Stimulated activated CD8-positive, alpha-beta memory T cell treated with anti-CD3 and anti-CD28 coated beads, Interleukin-4, amount 100 ng/mL, for 4 hours (primary cell): ENCODE data around the gene COL1A1.
A peak's percentile ranks its signal among the peaks of the same experiment; 100 is the strongest.

ENCODE experiments used
- DNase-seq, 2 donors: peaks; one replicate each; pipeline ENCODE4 v3.0.0-alpha.2; 2020; ENCODE audit warnings: low read depth in 2 of 2, low spot score in 1 of 2

Gene COL1A1

DNA sequence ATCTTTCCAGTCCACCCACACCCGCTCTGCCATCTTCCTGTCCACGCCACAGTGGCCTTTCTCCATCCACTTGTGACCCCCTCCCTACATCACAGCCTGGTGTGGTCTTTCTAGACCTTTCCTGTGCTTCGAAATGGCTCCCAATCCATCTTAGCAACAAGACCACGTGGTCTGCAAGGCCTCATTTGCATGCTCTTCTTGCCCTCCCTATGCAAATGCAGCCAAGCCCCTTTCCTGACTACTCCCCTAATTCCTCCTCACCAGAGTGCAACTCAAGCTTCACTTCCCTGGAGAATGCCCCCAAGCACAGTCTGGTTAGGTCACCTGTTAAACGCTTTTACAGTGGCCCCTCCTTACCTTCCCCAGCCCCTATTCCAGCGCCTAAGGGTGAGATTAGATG is 57.1 kb downstream of the COL1A1 start:
- no peak for DNase-seq

DNA sequence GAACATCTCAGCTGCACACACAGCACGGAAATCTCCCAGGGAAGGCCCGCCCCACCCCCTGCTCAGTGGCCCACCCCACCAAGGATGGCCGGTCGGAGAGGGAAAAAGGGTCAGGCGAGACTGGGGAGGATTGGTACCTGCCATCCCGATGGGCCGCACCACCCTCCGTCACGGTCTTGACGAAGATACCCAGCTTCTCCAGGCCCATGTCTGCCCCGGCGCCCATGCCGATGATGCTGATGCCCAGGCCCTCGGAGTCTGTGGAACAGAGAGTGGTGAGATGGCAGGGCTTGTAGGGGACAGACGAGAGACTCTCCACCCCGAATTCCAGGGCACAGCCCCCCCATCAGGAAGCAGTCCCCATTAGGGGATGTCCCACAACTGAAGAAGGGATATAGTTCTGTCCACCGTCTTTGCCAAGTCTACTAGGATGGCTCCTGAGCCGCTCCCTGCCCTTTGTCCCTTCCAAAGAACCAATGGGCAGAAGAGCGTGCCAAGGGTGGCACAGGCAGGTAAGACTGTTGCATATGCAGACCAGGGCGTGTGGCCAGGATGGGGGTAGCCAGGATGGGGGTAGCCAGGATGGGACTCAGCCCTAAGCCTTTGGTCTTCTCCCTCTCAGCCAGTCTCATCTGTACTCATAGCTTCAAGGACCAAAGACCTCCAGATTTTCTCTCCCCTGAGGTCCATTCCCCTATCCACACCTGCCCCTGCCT is 57.8 kb downstream of the COL1A1 start:
- DNase-seq = no peak

DNA sequence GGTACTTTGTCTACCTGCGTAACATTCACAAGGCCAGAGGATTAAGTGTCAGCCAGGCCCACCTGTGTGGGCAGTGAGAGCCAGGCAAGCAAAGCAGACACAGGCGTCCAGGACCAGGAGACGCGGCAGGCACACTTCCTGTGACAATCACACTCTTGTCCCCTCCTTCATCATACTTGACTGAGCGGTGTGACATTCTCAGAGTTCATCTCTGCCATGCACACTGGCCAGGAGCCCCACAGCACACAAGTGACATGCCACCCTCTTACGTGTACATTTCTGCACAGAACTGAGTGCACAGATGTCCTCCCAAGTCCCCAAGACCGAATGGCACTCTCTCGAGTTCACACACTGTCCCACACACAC is 59.7 kb downstream of the COL1A1 start:
- DNase-seq = no peak

DNA sequence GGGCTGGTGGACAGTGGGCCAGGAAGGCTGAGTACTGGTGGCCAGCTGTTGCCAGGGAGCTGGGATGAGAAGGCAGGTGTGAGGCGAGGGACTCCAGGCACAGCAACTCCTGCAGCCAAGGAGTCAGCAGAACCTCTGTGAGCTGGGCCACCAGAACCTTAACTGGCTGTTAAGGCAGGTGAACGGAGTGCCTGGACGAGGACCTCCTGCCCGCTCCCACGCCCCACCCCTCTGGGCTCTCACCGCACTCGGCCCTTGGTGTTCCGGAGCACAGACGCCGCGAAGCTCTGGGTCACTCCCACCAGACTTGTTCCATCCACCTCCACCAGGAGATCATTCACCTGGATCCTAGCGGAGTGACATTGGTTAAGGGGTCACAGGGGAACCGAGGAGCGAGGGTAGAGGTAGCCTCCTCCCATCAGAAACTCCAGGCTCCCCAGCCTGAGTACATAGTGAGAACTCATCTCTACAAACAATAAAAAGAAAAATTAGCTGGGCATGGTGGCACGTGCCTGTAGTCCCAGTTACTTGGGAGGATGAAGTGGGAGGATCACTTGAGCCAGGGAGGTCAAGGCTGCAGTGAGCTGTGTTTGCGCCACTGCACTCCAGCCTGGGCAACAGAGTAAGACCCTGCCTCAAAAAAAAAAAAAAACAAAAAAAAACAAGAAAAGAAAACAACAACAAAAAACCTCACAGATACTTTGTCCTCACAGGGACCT is 60.2 kb downstream of the COL1A1 start:
- no peak for DNase-seq

DNA sequence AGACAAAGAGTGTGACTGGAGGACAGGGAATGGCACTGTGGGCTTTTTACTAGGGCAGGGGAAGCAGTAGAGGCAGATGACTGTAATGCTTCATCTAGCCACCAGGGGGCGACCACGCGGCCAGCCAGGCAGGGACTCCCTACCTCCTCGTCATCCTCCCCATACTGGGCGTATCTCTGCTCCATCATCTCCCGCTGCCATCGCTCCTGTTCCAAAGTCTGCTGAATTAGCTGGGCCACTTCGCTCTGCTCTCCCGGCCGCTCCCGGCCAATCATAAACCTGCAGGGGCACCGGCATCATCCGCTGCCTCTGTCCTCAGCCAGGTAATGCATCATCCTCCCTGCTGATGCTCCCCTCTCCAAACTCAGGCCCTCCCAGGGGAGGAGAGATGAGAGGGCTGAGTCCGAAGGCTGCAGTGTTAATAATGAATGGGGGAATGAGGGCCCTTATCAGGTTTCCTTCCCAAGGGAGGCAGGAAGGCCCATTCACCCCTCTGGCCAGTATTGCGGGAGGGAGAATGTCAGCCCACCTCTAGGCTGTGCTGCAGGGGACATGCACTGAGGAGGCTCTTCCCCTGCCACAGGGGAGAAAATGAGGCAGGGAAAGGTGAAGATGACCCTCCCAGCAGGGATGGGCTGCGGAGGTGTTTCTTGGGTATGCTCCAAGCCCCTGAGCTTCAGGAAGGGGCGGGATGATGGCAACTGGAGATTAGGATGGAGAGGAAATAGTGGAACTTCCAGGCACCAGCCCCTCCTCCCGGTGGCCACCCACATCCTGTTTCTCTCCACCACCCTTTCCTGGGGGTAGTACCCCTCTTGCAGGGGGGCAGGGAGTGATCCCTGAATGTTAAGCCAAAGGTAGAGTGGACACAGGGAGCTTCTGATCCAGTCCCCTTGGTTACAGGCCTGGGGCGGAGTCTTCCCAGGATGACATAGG is 61.2 kb downstream of the COL1A1 start:
- peak; percentile 67 to 69 for DNase-seq

DNA sequence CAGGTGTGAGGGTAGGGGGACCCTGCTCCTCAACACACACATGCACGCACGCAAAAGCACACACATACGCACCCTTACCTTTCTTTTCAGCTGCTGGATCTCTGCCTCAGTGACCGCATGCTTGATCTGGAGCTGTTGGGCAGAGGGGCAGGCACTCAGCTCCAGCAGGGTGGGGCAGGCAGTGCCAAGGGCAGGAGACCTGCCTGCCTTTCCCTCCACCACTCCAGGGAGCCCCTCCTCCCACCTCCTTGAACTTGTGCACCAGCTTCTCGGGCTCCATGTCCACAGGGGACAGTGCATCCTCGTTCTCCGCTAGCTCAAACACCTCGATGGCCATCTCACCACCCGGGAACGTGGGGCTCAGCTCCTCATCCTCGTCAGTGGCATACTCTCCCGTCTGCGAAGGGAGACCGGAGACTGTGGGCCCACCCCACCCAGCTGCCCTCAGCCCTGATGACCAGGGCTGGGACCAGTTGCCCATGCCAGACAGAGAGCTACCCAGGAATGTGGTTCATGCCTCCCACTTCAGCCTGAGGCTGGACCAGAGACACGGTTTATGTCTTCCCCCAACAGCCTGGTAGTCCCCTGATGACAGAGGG is 62.1 kb downstream of the COL1A1 start:
- DNase-seq = no peak

DNA sequence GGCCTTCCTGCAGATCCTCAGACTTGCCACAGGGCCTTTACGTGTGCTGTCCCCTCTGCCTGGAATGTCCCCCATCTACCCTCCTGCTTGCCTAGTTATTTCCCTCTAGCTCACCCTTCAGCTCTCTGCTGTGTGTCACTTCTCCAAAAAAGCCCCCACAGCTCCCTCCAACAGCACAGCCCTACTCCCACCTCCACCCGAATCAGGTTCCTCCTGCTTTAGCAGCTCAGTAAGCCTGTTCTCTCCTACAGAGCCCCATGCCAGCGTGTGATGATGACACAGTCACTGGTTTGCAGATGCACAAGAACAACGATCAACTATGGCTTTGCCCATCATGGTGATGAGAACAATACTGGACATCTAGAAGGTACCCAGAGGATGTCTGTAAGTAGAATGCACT is 64.4 kb downstream of the COL1A1 start:
- no peak for DNase-seq

DNA sequence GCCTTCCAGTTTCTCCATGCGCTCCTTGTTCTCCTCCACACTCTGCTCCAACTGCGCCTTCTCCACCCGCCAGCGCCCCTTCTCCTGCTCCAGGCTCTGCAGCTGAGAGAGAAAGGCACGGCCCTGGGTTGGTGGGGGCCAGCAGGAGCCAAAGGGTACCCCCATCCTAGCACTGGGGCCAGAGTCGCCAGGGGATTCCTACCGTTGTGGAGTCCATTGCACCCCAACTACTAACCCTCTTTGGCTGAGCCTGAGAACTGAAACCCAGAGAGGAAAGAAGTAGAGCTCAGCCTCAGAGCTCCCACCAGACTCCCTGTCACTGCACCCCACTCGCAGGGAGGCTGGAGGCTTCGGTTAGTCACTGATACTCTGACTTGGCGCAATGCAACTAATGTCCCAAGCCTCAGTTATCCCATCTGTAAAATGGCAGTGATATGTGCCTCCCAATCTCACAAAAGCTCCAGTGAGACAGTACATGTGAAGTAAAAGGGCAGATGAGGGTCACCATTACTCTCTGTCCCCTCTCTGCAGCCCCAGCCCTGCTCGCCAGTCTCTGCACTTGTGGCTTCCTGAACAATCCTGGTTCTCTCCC is 65.2 kb downstream of the COL1A1 start:
- no peak for DNase-seq

DNA sequence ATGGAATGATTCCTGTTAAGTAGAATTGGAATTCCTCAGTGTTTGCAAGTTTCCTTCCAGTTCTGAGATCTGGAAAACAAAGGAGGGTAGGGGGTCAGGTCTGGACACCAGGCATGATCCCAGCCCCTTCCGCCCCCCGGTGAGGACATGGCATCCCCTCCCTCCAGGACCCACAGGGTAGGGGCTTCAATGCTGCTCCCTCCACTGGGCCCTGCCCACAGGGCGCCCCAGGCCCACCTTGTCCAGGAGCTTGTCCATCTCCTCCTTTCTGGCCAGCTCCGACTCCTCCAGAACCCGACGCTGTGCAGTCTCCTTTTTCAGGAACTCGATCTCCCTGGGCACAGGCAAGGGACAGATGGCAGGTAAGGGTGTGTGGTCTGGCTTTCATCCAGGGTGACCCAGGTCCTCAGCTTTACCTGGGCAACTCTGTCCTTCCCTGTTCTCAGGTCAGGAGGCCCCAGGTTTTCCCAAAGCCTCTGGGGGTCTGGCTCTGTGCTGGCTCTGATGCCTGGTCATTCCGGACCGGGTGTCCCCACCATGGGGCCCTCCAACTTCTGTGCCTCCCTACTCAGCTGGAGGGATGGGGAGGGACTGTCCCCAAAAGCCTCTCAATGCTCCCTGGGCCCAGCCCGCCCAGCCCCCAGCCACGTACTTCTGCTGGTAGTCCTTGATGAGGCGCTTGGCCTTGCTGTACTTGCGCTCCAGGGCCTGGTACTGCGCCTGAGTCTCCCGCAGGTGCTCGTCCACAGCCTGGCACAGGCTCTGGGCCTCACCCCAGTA is 65.9 kb downstream of the COL1A1 start:
- no peak for DNase-seq

DNA sequence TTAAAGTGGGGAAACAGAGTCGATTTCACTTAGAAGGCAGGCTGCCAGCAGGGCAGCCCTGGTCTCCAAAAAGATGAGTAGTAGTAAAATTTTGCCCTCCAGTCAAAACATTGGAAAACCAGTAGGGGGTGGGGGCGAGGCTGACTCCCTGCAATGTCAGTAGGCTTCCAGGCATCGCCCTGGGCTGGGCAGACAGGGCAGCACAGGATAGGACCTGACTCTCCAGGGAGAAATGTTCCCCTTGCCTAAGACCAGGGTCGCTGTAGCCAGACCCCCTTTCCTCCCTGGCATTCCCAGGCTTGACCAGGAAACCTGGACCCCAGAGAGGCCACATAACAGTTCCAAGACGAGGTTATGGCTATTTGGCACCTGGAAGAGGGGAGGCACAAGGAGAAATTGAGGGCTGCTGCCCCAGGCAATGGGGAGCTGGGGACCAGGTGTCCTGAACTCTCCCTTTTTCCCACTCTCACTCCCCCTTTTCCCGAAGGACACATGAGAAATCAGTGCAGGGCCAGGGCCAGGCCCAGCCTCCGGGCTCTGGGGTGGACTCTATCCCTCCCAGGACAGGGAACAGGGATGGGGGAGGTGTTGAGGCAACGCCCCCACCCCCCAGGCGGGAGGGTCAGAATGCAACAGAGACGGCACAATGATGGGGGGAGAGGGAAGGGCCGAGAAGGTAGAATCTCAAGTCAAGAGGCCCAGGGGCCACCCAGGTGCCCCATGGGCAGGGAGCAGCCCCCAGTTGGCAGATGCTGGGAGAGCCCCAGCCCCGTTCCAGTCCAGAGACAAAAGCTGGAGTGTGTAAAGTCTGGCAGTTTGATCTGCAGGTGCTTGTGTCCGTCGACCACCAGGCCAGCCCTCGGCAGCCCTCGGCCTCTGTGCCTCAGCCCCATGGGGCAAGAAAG is 67.0 kb downstream of the COL1A1 start:
- DNase-seq = no peak

DNA sequence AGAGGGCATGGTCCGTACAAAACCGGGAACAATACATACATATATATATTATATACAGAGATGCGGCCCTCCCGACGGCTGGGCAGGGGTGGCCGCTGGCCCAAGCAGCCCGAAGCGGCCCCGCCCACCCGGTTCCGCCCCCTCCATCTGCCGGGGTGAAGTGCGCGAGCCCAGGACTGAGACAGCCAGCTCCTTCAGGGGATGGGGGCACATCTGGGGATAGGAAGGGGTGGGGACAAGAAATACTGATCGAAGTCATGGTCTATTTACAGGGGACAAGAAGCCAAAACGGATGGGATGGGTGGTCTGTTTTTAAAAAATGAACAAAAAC is 67.7 kb downstream of the COL1A1 start:
- DNase-seq = no peak
